ENCODE data around the gene ALDH1B1.
"Not testable (repeated sequence)": the region's sequence is repeated elsewhere in the genome, so short reads cannot be mapped to it uniquely, and the experiment has no call there.

The ALDH1B1 gene

GRCh38 chr9:38362852-38363588 lies 29.5 kb upstream of the ALDH1B1 start:
- DNase-seq = peak; percentile 7 to 52

GRCh38 chr9:38363589-38363925 lies 28.9 kb upstream of the ALDH1B1 start:
- no peak for DNase-seq

DNA sequence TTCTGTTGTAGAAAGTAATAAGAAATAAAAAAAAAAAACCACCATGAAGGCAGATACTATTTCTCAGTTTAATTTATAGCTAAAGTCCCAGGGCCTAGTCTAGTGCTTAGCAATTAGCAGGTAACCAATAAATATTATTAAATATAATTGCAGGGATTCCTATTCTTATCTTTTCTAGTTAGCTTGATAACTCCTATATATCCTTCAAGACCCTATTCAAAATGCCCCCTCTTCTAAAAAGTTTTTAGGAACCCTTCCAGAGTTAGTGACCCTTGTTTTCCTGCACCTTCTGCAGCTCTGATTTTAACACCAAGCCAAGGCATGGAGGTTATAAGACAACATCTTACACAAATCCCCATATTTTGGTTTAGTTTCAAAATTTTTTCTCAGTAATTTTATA lies 24.6 kb upstream of the ALDH1B1 start:
- no peak for DNase-seq

DNA sequence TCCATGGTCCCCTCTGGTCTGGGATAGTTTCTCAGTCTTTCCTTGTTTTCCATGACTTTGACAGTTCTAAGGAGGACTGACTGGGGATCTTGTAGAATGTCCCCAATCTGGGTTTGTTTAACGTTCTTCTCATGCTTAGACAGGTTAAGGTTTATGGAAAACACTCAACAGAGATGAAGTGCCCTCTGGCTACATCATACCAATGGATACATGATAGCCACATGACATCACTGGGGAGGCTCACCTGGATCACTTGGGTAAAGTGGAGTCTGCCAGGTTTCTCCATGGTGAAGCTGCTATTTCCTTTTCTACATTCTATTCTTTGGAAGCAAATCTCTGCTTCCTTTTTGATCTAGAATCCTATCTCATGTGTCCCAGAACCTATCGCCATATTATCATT lies 23.8 kb upstream of the ALDH1B1 start:
- no peak for DNase-seq

- DNase-seq = no peak
These were observed 22.3 kb upstream of the ALDH1B1 start for GRCh38 chr9:38370176-38370575.

GRCh38 chr9:38371495-38371894 lies 21.0 kb upstream of the ALDH1B1 start:
- no peak for DNase-seq

- no peak for DNase-seq
These were observed 19.5 kb upstream of the ALDH1B1 start for GRCh38 chr9:38372762-38373619.

DNA sequence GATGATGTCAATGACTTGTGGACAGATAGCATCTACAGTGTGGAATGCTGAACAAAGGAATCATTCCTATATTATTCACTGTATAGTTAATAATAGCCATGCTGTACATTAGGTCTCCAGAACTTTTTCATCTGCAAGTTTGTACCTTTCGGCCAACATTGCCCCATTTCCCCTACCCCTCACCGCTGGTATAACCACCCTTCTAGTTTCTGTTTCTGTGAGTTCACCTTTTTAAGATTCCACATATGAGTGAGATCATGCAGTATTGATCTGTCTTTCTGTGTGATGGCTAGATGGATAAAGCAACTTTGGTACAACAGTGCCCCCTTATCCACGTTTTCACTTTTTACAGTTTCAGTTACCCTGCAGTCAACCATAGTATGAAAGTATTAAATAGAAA lies 18.8 kb upstream of the ALDH1B1 start:
- DNase-seq = no peak

GRCh38 chr9:38374847-38375571 lies 17.5 kb upstream of the ALDH1B1 start:
- DNase-seq = no peak

DNA sequence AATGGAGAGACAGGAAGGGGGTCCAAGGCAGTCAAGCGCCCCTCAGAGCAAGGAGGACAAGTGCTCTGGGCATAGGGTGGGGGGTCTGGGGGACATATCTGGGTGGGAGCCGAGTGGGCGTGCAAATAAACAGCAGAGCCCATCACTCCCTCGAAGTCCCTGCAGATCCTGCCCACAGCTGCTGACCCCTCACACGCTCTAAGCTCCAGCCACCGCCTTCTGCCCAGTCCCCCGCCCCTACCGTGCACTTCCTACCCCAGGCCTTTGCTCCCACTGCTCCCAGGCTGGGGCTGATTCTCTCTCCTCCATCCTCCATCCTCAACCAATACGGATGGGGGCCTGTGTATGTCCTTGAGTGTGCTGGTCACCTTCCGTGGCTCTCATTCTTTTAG lies 16.9 kb upstream of the ALDH1B1 start:
- DNase-seq = no peak

DNA sequence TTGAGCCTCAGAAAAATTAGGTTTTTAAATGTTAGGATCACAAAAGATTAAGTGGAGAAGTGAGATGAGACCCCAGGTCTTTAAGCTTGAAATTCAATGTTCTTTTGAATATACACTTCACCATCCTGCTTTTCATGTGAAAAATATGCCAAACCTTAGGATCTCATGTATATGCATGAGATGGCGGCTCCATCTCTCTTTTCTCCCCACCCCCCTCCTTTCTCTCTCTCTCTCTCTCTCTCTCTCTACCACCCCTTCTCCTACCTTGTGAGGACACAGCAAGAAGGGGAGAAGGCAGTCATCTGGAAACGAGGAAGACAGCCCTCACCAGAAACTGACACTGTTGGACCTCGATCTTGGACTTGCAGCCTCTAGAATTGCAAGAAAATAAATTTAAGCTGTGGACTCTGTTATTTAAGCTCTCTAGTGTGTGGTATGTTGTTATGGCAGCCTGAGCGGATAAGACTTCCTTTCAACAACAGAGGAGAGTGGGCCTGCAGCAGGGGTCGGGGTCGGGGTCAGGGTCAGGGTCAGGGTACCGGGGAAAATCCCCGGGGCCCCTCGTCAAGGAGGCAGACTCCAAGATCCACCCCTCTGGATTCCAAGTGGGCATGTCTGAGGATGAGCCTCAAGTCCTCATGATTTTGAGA lies 16.4 kb upstream of the ALDH1B1 start:
- DNase-seq = no peak

DNA sequence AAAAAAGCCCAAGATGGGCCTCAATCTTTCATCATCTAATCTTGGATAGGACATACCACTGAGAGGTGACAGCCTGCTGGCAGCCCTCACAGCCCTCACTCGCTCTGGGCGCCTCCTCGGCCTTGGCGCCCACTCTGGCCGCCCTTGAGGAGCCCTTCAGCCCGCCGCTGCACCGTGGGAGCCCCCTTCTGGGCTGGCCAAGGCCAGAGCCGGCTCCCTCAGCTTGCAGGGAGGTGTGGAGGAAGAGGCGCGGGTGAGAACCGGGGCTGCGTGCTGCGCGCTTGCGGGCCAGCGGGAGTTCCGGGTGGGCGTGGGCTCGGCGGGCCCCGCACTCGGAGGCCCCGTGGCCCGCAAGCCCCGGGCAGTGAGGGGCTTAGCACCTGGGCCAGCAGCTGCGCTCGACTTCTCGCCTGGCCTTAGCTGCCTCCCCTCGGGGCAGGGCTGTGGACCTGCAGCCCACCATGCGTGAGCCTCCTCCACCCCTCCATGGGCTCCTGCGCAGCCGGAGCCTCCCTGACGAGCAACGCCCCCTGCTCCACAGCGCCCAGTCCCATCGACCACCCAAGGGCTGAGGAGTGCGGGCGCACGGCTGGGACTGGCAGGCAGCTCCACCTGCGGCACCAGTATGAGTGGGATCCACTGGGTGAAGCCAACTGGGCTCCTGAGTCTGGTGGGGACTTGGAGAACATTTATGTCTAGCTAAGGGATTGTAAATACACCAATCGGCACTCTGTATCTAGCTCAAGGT lies 15.0 kb upstream of the ALDH1B1 start:
- not testable (repeated sequence) for DNase-seq

- no peak for DNase-seq
These were observed 12.2 kb upstream of the ALDH1B1 start for GRCh38 chr9:38380230-38380871.

GRCh38 chr9:38380872-38381534 lies 11.5 kb upstream of the ALDH1B1 start:
- DNase-seq = no peak

- DNase-seq = no peak
These were observed 10.4 kb upstream of the ALDH1B1 start for GRCh38 chr9:38382141-38382540.

GRCh38 chr9:38384990-38385848 lies 7.3 kb upstream of the ALDH1B1 start:
- DNase-seq = no peak

GRCh38 chr9:38385896-38386295 lies 6.6 kb upstream of the ALDH1B1 start:
- no peak for DNase-seq

- DNase-seq = no peak
These were observed 6.1 kb upstream of the ALDH1B1 start for GRCh38 chr9:38386319-38386895.

DNA sequence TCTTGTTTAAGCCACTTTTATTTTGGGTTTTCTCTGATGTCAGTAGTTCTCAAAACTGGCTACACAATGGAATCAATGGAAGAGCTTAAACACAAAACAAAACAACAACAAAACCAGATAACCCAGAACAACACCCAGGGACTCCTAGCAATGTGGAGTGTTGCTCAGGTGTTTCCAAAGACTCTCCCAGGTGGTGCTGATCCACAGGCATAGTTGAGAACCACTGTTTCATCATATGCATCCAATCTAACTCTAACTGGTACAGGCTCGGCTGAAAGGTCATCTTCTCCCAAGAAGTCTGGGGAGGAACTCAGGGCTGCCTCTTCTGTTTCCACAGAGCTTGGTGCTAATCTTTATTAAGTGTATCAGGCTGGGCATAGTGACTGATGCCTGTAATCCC lies 5.4 kb upstream of the ALDH1B1 start:
- no peak for DNase-seq

- no peak for DNase-seq
These were observed 4.8 kb upstream of the ALDH1B1 start for GRCh38 chr9:38387751-38388150.
